Neural cell (in vitro differentiated cells): Measurements from ENCODE around the gene APOL4. TPM values are rescaled to one million over a fixed set of nuclear protein-coding genes. Genes with fewer than 3 reads are reported as not detected.

Source experiments
- H2AFZ ChIP-seq: fragments of 200-600, 300-800 bp; sonication (generic), shearing (Covaris generic); 2 replicates; pipeline ENCODE4 v1.6.0; 2014; ENCODE audit warnings: low read depth, mild to moderate bottlenecking, antibody characterized with exemption, low read length, moderate library complexity
- H3F3A ChIP-seq: fragments of 200-600 bp; shearing (Covaris generic); 2 replicates; pipeline ENCODE4 v1.6.1; 2016; ENCODE audit warnings: mild to moderate bottlenecking, moderate library complexity, mixed read lengths, antibody characterized with exemption, low read length; ENCODE audit not compliant: insufficient read depth, poor library complexity, severe bottlenecking
- H3K27ac ChIP-seq: fragments of 200-600, 300-800 bp; sonication (generic), shearing (Covaris generic); 2 replicates; pipeline ENCODE4 v1.5.1; 2014; ENCODE audit warnings: mild to moderate bottlenecking, low read length, moderate library complexity
- H3K27me3 ChIP-seq: fragments of 300-800, 200-600 bp; sonication (generic), shearing (Covaris generic); 2 replicates; pipeline ENCODE4 v1.6.0; 2014; ENCODE audit warnings: mild to moderate bottlenecking, low read depth, low read length, moderate library complexity; ENCODE audit not compliant: insufficient read depth
- H3K36me3 ChIP-seq: fragments of 300-800, 200-600 bp; sonication (generic), shearing (Covaris generic); 2 replicates; pipeline ENCODE4 v1.5.1; 2014; ENCODE audit warnings: mild to moderate bottlenecking, antibody characterized with exemption, low read length, moderate library complexity; ENCODE audit not compliant: insufficient read depth
- H3K4me2 ChIP-seq: fragments of 300-800, 200-600 bp; sonication (generic), shearing (Covaris generic); 2 replicates; pipeline ENCODE4 v1.6.0; 2014; ENCODE audit warnings: mild to moderate bottlenecking, low read length
- H3K4me3 ChIP-seq: fragments of 300-800, 200-600 bp; sonication (generic), shearing (Covaris generic); 2 replicates; pipeline ENCODE4 v1.5.1; 2014; ENCODE audit warnings: mild to moderate bottlenecking, low read length, moderate library complexity
- H3K79me2 ChIP-seq: fragments of 200-600 bp; shearing (Covaris generic); replicated peaks from 2 replicates; pipeline ENCODE4 v1.6.0; 2014; ENCODE audit warnings: mild to moderate bottlenecking, low read length, moderate library complexity; ENCODE audit not compliant: insufficient read depth
- H3K9ac ChIP-seq: fragments of 300-800, 200-600 bp; sonication (generic), shearing (Covaris generic); 2 replicates; pipeline ENCODE4 v1.6.1; 2016; ENCODE audit warnings: mild to moderate bottlenecking, low read length, mixed read lengths
- H3K9me2 ChIP-seq: fragments of 200-600 bp; shearing (Covaris generic); 2 replicates; pipeline ENCODE4 v1.6.1; 2016; ENCODE audit warnings: mild to moderate bottlenecking, low read length, mixed read lengths; ENCODE audit not compliant: insufficient read depth
- H3K9me3 ChIP-seq: fragments of 200-600, 300-800 bp; sonication (generic), shearing (Covaris generic); 2 replicates; pipeline ENCODE4 v1.6.1; 2016; ENCODE audit warnings: mild to moderate bottlenecking, mixed run types, low read length, moderate library complexity, mixed read lengths
- H4K20me1 ChIP-seq: fragments of 200-600 bp; shearing (Covaris generic); 2 replicates; pipeline ENCODE4 v1.6.1; 2016; ENCODE audit warnings: mild to moderate bottlenecking, mixed run types; ENCODE audit not compliant: insufficient read depth
- EP300 ChIP-seq: fragments of 450-650 bp; conservative IDR thresholded peaks from 2 replicates; pipeline ENCODE4 v1.6.1; 2014; ENCODE audit warnings: antibody characterized with exemption, mild to moderate bottlenecking, moderate library complexity; ENCODE audit not compliant: poor library complexity, severe bottlenecking
- TAF1 ChIP-seq: IDR thresholded peaks from 2 replicates; pipeline ENCODE4 v1.6.1; 2012; ENCODE audit warnings: low read depth
- polyA plus RNA-seq: library from polyadenylated mRNA; depleted of rRNA; stranded (reverse); fragments of >200 nt; gene quantifications from 2 replicates; pipeline ENCODE4 v1.2.3, GENCODE V29; 2014

APOL4 gene
- polyA plus RNA-seq, 1 donor from 2014 or later = not detected

DNA sequence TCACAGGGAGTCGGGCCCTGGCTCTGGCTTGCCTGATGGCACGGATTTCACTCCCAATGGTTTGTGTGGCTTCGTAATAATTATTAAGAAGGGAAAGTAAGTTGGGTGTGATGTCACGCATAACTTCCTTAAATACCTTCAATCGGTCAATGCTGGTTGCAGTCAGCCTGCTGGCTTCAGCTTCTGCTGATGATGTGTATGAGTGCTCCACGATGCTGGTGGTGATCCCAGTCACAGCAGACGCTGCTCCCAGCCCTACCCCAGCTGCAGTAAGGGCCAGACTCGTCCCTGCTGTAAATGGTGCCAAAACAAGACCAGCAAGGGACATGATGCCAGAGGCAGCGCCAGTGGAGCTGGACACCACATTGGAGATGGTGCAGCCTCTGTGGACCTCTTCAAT, 60.1 kb downstream of the APOL4 start:
- no peaks in the 10 kb centered on the region for H3K9me2 ChIP-seq
- H3K27me3 ChIP-seq = no peaks in the 10 kb centered on the region
- H4K20me1 ChIP-seq = no peaks in the 10 kb centered on the region
- no peaks in the 10 kb centered on the region for H3K9me3 ChIP-seq
- TF ChIP-seq EP300 (no peak), TAF1 (no peak)
- H2AFZ ChIP-seq = no peak overlapping the region
- H3K27ac ChIP-seq = no peak overlapping the region
- no peaks in the 10 kb centered on the region for H3K36me3 ChIP-seq
- no peak overlapping the region for H3K9ac ChIP-seq
- no peak overlapping the region for H3K4me2 ChIP-seq
- no peak overlapping the region for H3K4me3 ChIP-seq
- no peaks in the 10 kb centered on the region for H3K79me2 ChIP-seq
- no peaks in the 10 kb centered on the region for H3F3A ChIP-seq

Other genes starting within 250 kb of the APOL4 start
- 529 and 585 TPM in 2 replicates for gene RBFOX2, start 173.0 kb downstream of the APOL4 start, polyA plus RNA-seq
- gene APOL3, start 41.1 kb downstream of the APOL4 start, polyA plus RNA-seq = not detected in 2 replicates
- gene APOL2, start 37.7 kb upstream of the APOL4 start, polyA plus RNA-seq = not detected in 2 replicates
- gene APOL1, start 51.3 kb upstream of the APOL4 start, polyA plus RNA-seq = not detected in 2 replicates
- 7.1 and 8.1 TPM in 2 replicates for gene MYH9, start 186.2 kb upstream of the APOL4 start, polyA plus RNA-seq